ENCODE data around the gene SECISBP2L. TPM values are rescaled to one million over a fixed set of nuclear protein-coding genes. Genes with fewer than 3 reads are reported as not detected.
A peak's percentile ranks its signal among the peaks of the same experiment; 100 is the strongest.

Gene SECISBP2L
- total and polyA plus RNA-seq, 11 donors: 8.8 to 52.4 (median 36.8) TPM

- H3K27me3 ChIP-seq: no peaks in the 10 kb centered on the region
- H3K9me3 ChIP-seq: no peaks in the 10 kb centered on the region
- H3K36me3 ChIP-seq: peaks cover 0 to 23% (median 13%) of the 10 kb centered on the region in 9 donors
- no peak overlapping the region for H3K27ac ChIP-seq
- peaks cover 3 to 83% (median 61%) of the 10 kb centered on the region in 12 donors for H3K4me1 ChIP-seq
- TF ChIP-seq POLR2A (IDR thresholded peaks at IDR 0.05) (no peak), CTCF (IDR thresholded peaks at IDR 0.05) (no peak)
- no peak overlapping the region for H3K4me3 ChIP-seq
- DNase-seq: no peak
- intact Hi-C loops (cut with DNase I): loop anchor here in 4 of 10 donors (10.0 kb wide), 5 partner anchors 75 to 385 kb away; partner anchors contain the start of genes COPS2 (in 1 of the 4) and FGF7 (in 1 of the 4)
- no peak for ATAC-seq
These were observed 6.1 kb downstream of the SECISBP2L start for GRCh38 chr15:49040151-49040550.

GRCh38 chr15:49038382-49038781 is 7.9 kb downstream of the SECISBP2L start:
- intact Hi-C loops (cut with DNase I): loop anchor here in 1 of 10 donors (5.0 kb wide), 1 partner anchor 94 kb away; no protein-coding TSS in a partner anchor
- Histone ChIP-seq H3K9me3 (no peaks in the 10 kb centered on the region), H3K27me3 (no peaks in the 10 kb centered on the region), H3K4me3 (no peak overlapping the region), H3K36me3 (peaks cover 0 to 40% (median 26%) of the 10 kb centered on the region in 9 donors), H3K27ac (no peak overlapping the region), H3K4me1 (peaks cover 0 to 65% (median 44%) of the 10 kb centered on the region in 12 donors)
- DNase-seq: no peak
- no peak for ATAC-seq
- TF ChIP-seq CTCF (IDR thresholded peaks at IDR 0.05) (no peak), POLR2A (IDR thresholded peaks at IDR 0.05) (no peak)

- no peak overlapping the region for H3K4me3 ChIP-seq
- H3K36me3 ChIP-seq: peaks cover 0 to 46% (median 33%) of the 10 kb centered on the region in 9 donors
- ATAC-seq (no peak), DNase-seq (no peak)
- no peak for TF ChIP-seq POLR2A (IDR thresholded peaks at IDR 0.05)
- TF ChIP-seq CTCF (IDR thresholded peaks at IDR 0.05): no peak
- H3K4me1 ChIP-seq: peaks cover 0 to 56% (median 37%) of the 10 kb centered on the region in 12 donors
- peak overlapping the region in 1 of 12 donors; percentile 6 for H3K27ac ChIP-seq
- H3K9me3 ChIP-seq: no peaks in the 10 kb centered on the region
- no peaks in the 10 kb centered on the region for H3K27me3 ChIP-seq
- intact Hi-C loops (cut with DNase I): loop anchor here in 1 of 10 donors (5.0 kb wide), 1 partner anchor 95 kb away; no protein-coding TSS in a partner anchor
These were observed 8.7 kb downstream of the SECISBP2L start for GRCh38 chr15:49037546-49037940.

GRCh38 chr15:49036650-49037545 is 9.3 kb downstream of the SECISBP2L start:
- peak overlapping the region in 1 of 12 donors; percentile 6 for H3K27ac ChIP-seq
- WGBS, 4 donors: 90 to 95% (median 93%) methylated on average over 3 of the region's 3 CpGs
- intact Hi-C loops (cut with DNase I): loop anchor here in 1 of 10 donors (5.0 kb wide), 1 partner anchor 95 kb away; no protein-coding TSS in a partner anchor

More at GRCh38 chr15:49036650-49037545, 9.3 kb downstream of the SECISBP2L start:
- DNase-seq: no peak
- no peak for ATAC-seq
- H3K9me3 ChIP-seq: no peaks in the 10 kb centered on the region
- no peak overlapping the region for H3K4me3 ChIP-seq
- H3K27me3 ChIP-seq: no peaks in the 10 kb centered on the region
- peaks cover 0 to 53% (median 33%) of the 10 kb centered on the region in 9 donors for H3K36me3 ChIP-seq
- peaks cover 0 to 50% (median 34%) of the 10 kb centered on the region in 12 donors for H3K4me1 ChIP-seq
- no peak for TF ChIP-seq POLR2A (IDR thresholded peaks at IDR 0.05)
- TF ChIP-seq CTCF (IDR thresholded peaks at IDR 0.05): no peak
